Kasumi-1 (cell line): Measurements from ENCODE around the gene ARHGAP10.
"Not testable (repeated sequence)": the region's sequence is repeated elsewhere in the genome, so short reads cannot be mapped to it uniquely, and the experiment has no call there.

Experiments
- DNase-seq, 2 experiments: peaks; one replicate each; lab custom pipeline; 2025; lab: John Stamatoyannopoulos, UW

ARHGAP10 gene

DNA sequence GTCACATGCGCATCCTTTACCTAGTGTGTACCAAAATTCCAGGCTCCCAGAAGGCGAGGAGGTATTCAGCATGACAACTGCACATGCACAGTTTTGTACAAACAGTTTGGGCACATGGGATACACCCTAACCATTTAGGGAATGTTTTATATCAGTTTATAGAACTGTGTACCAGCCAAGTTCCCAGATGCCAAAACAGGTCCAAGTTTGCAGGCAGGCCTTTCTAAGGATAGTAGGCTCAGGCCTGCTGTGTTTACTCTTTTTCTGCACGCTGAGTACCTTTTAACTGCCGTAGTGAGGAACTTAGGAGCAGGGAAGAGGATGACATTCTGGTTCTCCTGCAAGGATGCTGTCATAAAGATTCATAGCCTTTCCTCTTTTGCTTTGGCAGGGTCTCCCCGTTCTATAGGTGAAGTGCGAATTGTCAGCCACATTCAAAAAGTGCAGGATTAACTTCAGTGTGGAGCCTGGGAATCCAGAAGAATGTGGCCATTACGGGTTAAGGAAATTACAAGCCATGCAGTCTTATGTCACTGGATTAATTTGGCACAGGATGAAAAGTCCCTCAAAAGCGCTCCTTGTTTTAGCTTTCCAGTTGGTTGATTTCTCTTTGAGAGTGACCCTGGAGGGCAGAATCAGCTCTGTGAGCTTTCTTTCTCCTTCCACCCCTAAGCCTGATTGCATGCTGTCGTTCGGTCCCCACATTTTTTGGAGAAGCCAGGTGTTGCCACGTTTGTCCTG lies 259.8 kb downstream of the ARHGAP10 start:
- no peak for DNase-seq

DNA sequence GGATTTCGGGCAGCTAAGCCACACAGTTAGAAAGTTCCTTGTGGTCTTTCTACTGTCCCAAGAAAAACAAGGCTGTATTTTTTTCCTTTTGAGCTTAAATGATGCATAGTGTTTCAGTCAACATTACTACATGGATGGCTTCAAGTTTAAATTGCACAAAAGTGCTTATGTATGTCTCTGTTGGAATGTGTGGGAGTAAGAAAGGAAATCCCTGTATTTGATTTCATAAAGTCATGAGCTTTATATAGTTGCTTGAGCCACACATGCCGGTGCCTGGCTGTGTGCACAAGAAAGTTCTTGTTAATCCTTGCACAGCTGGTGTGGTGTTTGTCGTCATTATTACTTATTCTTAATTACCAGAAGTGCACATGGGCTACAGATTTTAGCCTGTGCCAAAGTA lies 262.2 kb downstream of the ARHGAP10 start:
- DNase-seq: no peak

DNA sequence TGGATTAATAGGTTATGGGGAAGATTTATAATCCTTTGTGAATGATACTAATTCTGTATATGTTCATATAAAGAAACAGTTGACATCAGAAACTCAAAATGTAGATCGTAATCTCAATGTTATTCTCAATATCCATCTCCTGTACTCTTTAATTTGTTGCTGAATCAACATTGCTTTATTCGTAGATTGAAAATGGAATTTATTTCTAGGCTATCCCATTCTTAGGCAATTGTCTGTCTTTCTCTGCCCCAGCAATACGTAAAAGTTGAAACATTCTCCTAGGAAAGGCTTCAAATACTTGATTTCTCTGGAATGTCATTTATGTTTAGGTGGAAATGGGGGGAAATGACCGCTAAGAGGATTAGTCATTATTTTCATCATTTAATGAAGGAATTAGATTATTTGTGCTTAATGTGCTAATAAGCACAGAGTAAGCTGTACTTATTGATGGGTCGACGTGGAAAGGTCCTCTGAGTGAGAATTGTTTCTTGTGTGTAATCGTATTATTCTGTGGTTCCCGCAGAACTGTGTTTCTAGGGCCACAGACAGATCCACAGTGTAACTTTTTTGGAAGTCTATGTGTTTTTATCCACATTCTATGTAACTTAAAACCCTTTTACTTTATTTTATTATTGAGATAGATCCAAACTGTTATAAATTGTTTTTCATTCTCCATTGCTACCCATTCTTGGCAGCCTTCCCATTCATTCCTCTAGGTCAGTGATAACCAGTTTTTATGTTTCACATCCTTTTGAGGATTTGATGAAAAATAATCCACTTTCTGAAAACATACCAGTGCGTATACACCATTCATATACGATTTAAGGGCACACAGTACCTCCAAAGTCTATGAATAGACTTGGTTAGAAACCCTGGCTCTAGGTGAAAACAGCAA lies 262.9 kb downstream of the ARHGAP10 start:
- no peak for DNase-seq

DNA sequence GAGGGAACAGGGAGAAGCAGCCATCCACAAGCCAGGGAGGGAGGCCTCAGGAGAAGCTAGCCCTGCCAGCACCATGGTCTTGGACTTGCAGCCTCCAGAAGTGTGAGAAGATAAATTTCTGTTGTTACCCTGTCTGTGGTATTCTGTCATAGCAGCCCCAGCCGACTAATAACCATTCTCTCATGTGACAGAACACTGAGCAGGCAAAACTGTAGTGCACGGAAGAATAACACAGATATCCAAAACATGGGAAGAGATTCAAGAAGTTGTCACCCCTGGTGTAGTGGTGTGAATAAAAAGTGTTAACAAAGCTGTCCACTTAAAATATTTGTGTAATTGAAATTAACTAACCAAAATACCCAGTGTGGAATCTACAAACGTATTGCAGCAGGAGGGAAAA lies 265.0 kb downstream of the ARHGAP10 start:
- no peak for DNase-seq

DNA sequence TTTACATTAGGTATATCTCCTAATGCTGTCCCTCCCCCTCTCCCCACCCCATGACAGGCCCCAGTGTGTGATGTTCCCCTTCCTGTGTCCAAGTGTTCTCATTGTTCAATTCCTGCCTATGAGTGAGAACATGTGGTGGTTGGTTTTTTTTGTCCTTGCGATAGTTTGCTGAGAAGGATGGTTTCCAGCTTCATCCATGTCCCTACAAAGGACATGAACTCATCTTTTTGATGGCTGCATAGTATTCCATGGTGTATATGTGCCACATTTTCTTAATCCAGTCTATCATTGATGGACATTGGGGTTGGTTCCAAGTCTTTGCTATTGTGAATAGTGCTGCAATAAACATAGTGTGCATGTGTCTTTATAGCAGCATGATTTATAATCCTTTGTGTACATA lies 268.1 kb downstream of the ARHGAP10 start:
- DNase-seq: not testable (repeated sequence)

DNA sequence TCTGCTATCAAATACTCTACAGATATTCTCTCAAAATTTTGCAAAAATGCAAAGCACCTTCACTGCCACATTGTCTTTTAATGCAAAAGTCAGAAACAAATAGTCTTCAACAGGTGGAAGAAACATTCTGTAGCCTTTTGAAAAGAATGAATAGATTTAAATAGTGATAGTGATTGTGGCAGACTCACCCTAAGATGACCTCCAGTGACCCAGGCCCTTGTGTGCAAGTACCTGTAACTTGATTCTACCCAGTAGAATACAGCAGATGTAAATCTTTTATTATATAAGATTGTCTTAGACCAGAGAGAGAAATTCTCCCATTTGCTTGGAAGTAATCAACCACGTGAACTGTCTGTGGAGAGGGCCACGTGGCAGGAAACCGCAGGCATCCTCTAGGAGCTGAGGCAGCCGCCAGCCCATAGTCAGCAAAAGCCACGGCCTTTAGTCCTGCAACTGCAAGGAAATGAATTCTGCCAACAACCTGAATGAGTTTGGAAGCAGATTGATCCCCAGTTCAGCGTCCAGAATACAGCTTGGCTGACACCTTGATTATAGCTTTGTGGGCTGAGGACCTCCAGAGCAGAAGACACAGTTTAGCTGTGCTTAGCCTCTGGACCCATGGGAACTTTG lies 272.5 kb downstream of the ARHGAP10 start:
- peak; percentile 81 to 86 for DNase-seq

DNA sequence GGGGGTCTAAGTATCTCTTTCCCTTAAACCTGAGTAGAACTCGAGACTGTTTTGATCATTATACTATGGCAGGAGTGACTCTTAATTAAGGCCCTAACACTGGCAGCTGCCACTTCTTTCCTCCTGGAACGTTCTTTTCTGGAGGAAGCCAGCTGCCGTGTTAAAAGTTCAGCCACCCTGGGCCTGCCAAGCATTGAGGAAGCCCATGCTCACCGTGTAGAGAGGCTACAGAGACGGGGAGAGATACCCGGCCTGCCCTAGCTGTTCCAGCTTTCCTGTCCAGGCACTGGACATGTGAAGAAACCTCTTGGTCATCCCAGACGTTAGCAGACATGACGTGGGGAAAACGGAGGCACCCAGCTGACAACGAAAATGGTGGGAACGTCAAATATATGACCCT lies 274.1 kb downstream of the ARHGAP10 start:
- DNase-seq: no peak

DNA sequence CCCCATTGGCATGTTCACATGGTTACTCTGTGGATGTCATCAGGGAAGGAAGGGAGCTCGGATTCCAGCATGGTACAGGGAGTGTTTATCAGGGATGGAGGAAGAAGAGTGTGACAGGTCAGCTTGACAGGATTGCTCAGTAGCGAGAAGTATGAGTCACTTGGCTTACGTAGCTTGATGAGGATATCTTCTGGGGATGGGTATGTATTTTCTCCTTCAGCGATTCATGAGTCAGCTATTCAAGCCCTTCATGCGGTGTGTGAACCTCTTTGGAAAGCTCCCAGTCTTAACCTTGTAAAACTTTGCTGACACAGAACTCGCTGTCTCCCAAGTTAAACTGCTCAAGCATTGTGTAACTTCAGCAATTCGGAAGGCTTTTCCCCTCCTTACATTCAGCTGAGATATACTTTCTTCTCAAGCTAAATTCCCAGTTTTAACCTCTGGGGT lies 275.4 kb downstream of the ARHGAP10 start:
- DNase-seq: peak; percentile 32 to 47

DNA sequence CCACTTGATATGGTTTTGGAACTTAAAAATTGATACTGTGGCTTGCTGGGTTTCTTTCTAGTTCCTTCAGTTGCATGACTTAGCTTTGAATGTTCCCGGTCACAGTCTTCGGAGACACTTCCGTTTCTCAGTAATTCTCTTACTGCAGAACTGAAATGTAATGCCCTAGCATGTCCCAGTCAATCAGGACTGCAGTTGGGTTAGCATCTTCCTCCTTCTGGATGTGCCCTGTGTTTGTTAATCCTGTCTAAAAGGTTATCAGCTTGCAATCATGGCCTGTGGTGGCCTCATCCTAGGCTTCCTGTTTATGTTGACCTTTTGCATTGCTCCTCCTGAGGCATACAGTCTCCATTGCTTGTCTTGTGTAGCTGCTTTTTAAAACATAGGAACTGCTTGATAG lies 275.9 kb downstream of the ARHGAP10 start:
- no peak for DNase-seq

DNA sequence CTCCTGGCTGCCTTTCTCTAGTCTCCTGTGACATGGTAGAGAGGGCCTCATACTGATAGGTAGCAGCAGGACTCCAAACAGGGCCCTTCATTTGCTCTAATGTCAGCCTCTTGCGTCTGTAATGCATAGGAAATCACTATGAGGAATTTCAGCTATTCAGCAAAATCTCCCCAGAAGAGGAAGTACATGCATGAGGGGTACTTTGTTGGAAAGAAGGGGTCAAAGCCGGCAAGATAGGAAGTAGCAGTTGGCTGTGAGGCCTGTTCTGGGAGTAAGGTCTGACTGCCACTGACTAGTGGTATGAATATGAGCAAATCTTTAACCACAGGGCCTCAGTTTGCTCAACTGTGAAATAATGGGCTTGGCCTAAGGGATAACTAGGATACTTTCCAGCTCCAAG lies 283.2 kb downstream of the ARHGAP10 start:
- DNase-seq: peak; percentile 96 to 97

DNA sequence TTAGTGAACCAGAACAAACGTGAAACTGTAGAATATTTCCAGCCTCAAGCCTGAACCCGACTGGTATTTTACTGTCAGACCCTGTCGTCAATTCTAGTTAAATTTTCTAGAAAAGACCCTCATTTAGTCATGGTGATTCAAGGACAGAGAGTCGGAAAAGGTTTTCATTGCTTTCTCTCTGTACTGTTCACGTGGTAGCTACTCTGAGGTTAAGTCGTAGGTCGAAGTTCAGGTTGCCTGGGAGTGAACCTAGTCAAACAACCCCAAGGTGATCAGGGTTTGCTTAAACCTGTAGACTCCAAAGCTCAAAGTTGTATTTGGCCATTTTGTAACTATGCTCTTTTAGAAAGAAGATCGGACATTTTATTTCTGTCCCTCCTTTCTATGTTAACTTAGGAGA lies 283.6 kb downstream of the ARHGAP10 start:
- DNase-seq: no peak

DNA sequence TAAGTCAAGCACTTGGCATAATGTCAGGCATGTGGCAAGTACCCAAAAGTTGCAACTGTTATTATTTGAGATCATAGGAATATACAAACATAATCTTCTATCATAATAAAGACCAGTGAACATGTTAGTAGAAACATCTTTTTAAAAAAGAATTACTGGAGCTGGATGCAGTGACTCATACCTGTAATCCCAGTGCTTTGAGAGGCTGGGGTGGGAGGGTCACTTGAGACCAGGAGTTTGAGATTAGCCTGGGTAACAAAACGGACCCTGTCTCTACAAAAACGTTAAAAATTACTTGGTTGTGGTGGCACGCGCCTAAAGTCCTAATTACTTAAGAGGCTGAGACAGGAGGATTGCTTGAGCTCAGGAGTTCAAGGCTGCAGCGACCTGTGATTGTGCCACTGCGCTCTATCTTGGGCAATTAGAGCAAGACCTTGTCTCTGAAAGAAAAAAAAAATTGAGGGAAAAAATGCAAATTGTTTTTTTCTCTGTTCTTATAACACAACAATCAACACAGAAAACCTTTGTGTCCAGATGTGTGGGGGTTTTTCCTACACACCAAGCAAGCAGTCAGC lies 284.3 kb downstream of the ARHGAP10 start:
- no peak for DNase-seq

DNA sequence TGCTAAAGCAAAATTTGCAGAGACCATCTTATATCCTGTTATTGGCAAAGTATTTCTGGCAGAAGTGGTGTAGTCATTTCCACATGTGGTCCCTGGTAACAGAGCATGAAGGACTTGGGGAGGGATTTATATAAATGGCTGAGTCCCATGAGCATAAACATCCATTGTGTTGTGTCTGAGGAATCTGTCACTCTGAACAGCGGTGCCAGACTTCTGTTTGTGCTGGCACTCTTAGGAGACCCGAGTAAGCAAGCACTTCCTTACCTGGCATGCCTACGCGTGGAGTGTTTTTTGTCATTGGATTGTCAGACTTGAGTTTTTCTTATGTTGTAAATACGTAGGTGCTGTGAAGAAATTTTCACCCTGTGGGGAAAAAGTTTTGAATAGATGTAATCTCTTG lies 285.9 kb downstream of the ARHGAP10 start:
- DNase-seq: no peak

DNA sequence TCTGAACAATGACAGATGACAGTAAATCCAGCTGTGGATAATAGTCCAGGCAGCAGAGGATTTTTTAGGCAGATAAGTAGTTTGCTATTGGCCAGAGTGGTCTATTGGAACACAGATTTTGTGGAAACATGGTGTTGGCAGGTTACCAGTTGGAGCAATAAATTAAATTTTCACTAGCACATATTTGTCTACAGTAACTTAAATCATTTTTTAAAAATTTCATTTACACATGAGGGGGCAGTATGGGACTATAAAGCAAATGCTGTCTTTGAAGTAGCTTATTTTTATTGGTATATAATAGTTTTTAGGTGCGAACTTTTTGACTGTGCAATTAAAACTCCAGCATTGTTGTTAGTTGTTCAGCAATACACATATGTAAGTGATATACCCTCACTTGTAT lies 289.8 kb downstream of the ARHGAP10 start:
- DNase-seq: no peak

DNA sequence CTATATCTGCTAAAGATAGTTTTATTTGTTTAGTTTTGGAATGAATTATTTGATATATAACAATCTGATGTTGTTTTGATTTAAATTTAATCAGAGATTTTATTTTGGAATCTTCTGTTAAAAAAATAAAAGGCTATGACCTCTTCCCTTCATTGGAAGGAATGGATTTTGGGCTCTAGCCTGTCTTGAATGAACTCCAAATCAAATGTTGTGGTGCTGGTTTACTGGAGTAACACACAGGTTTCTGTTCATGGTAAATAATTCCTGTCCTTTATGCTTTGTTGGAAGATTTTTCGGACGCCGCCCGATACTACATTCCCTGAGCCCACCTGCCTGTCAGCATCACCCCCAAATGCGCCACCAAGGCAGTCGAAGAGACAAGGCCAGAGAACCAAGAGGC lies 291.1 kb downstream of the ARHGAP10 start:
- no peak for DNase-seq

DNA sequence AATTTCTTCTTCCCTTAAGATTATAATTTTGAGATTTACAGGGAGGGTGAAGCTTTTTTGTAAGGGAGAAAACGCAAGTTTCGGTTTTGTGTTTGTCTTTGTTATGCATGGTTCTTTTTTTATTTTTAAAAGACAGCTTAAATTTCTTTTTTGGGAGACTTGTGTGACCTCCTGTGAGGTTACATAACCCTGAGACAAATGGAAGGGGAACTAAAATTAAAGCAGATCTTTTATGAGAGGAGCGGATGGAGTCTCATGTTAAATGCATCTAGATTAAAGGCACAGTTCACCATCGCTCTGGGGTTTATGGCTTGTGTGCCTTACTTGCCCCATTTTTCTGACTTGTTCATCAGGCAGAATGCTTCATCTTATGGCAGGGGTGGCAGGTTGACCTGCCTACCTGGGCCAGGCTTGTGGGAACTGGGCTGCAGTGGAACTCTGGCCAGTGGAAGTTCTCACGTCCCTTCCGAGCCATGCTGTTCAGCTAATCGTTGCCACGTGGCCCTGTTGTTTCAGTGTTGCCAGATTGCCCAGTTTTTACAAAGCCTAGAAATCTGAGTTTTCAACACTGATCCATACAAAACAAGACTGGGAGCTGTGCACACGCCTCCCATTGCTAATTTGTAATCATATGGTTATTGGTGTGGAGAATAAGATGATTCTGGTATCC lies 291.8 kb downstream of the ARHGAP10 start:
- no peak for DNase-seq

DNA sequence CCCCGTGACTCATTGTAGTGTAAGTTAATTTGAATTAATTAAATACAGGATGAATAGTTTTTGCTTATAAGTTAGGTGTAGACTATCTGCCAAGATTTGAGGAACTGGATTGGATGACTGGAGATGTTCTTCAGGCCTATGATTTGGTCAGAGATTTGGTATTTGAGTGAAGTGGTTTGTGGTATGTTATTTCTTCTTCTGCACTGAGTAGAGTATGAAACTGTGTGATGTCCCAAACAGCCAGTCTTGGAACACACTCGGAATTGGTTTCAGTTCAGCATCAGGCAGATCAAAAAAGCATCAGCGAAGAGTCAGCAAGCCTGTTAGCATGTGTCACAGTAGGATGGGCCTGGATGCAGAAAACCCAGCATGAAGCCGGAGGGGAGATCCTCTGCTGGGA lies 294.1 kb downstream of the ARHGAP10 start:
- no peak for DNase-seq

DNA sequence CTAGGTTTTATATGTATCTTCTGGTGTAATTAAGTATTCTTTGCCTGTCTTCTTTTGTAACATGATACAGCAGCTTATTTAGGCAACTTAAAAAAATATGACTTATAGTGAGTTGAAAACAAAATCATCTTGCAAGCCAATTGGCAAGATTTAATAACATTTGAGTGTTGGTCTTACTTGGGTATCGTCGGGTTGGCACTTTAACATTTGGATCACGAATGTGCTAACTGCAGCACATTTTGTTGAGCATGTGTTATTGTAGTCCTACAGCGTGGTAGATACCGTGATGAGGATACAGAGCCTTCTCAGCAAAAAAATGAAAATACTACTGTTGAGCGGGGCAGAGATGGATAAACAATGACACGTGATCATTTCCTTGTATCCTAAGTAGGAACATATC lies 295.3 kb downstream of the ARHGAP10 start:
- DNase-seq: no peak

DNA sequence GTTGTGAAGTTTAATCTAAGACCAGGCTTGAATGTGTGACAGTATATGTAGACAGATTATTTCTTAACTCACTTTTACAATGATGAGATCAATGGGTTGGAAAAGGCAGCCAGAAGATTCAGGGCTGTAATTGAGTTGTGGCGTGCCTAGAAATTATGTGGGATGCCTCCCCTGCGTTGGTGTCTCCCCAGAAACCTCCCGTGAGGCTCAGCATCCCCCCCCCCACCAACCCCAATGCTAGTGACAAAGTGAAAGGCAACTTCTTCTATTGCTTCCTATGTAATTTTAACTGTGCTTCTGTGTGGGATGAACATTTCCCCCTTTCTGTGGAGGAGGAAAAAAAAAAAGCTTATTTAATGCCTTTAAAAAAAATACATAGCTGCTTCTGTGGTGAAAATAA lies 297.9 kb downstream of the ARHGAP10 start:
- peak in 1 of 2 experiments; percentile 19 for DNase-seq

DNA sequence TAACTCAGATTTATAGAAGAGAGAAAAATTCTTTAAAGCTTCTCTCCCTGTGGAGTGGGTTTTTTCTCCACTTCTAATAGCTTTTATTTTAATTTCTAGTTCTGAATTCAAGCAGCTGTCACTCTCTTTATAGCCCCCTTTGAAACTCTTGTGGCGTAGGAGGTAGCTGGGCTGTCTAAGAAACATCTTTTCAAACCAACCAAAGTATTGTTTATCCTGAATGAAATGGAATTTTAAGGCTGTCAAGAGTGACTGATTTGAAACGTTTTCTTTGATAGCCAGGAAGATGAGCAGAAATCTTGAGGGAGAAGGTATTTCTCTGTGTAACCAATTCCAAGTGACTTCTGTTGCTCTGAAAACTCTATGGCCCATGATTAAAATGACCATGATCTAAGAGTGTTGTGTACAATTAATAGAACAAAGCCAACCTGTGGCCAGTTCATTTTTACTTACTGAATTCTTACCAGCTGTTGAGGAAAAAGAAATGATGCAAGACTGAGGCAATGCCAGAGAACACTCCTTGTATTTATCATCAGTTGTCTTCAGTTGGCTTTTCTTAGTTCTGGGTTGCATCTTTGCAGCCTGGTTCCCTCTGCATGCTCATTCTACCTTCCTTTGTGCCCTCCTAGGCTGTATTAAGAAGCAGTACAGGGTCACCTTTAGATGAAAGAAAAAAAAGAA lies 298.4 kb downstream of the ARHGAP10 start:
- DNase-seq: peak; percentile 21 to 33

DNA sequence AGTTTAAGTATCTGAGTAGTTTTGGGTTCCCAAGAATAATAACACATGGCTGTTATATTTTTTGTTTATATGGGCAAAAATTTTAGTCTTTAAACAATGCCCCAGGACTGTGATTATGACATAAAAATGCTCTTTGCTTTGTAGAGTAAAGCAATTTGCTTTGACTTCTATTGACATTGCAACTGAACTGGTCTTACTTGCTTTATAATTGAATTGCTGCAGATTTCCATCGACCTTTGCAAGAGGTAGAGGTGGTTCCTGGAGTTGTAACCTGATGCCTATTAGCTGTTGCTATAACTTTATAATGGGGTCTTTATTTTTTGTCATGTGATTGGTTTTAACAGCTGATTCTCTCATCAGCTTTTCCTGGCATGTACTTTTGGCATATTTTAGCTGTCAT lies 302.9 kb downstream of the ARHGAP10 start:
- no peak for DNase-seq
